Sigmoid colon (tissue), 7 donors: ENCODE data around the gene GRB10. TPM values are rescaled to one million over a fixed set of nuclear protein-coding genes. Genes with fewer than 3 reads are reported as not detected.
"Not testable (repeated sequence)": the region's sequence is repeated elsewhere in the genome, so short reads cannot be mapped to it uniquely, and the experiment has no call there.

ENCODE experiments used
- DNase-seq: peaks from one replicate; pipeline ENCODE4 v3.0.0-alpha.2; 2019
- H3K27ac ChIP-seq, 4 donors: fragments of 200-600 bp; sonication (generic); one replicate each; pipeline ENCODE4 v1.5.1; 2016 to 2019; ENCODE audit warnings: mild to moderate bottlenecking in 1 of 4
- H3K27me3 ChIP-seq, 3 donors: fragments of 200-600 bp; sonication (generic); one replicate each; pipeline ENCODE4 v1.5.1; 2019; ENCODE audit warnings: mild to moderate bottlenecking in 1 of 3
- H3K36me3 ChIP-seq, 4 donors: fragments of 200-600 bp; sonication (generic); one replicate each; pipeline ENCODE4 v1.5.1; 2016 to 2019
- H3K4me1 ChIP-seq, 4 donors: fragments of 200-600 bp; sonication (generic); one replicate each; pipeline ENCODE4 v1.5.1; 2017 to 2019
- H3K4me3 ChIP-seq, 4 donors: fragments of 200-600 bp; sonication (generic); one replicate each; pipeline ENCODE4 v1.5.1; 2017 to 2019; ENCODE audit warnings: mild to moderate bottlenecking in 2 of 4, moderate library complexity in 1 of 4
- H3K9me3 ChIP-seq, 4 donors: fragments of 200-600 bp in 3 of 4; sonication (generic) in 3 of 4; one replicate each; pipeline versions ENCODE4 v1.5.1 to v1.6.1; 2013 to 2019
- CTCF ChIP-seq, 4 experiments: fragments of 450-650 bp in 3 of 4; fragments of 200-600 bp in 1 of 4; IDR thresholded peaks; one replicate each; pipeline ENCODE4 v1.5.1; 2016 to 2019; ENCODE audit warnings: antibody characterized with exemption in 4 of 4, mild to moderate bottlenecking in 3 of 4, moderate library complexity in 2 of 4
- EP300 ChIP-seq, 4 donors: sonication (generic); formaldehyde crosslinking; IDR thresholded peaks; one replicate each; pipeline ENCODE4 v1.6.1; 2017; ENCODE audit warnings: antibody characterized with exemption in 4 of 4
- POLR2A ChIP-seq, 2 donors: fragments of 450-650 bp; IDR thresholded peaks; one replicate each; pipeline ENCODE4 v1.6.1; 2016; ENCODE audit warnings: antibody characterized with exemption in 2 of 2, mild to moderate bottlenecking in 2 of 2, moderate library complexity in 2 of 2
- POLR2AphosphoS5 ChIP-seq, 4 donors: sonication (generic); formaldehyde crosslinking; IDR thresholded peaks; one replicate each; pipeline ENCODE4 v1.6.1; 2017; ENCODE audit warnings: antibody characterized with exemption in 4 of 4
- WGBS, 2 donors: extraction: QIAGEN DNeasy Blood & Tissue Kit; methylation state at CpG; one replicate each; pipeline ENCODE4 v1.1.7; 2013; 5-methylcytosine and 5-hydroxymethylcytosine counted together
- intact Hi-C: fragments of 100-400 bp; cut with DNase I; formaldehyde crosslinking; loops from one replicate; pipeline ENCODE4 v1.15.1; 2023
- polyA plus RNA-seq, 3 donors: library from polyadenylated mRNA; stranded (reverse); fragments of 200-250 nt; gene quantifications; one replicate each; pipeline ENCODE4 v1.2.3, GENCODE V29; 2013
- total RNA-seq, 4 donors: library from RNA; depleted of rRNA; stranded (reverse); fragments of >200 nt; gene quantifications; one replicate each; pipeline ENCODE4 v1.1.0, GENCODE V29; 2016
- donor health status: healthy with polysubstance abuse.
- donor health status: Bipolar disorder and iron deficiency.
- donor health status: healthy.

GRB10 gene
- total and polyA plus RNA-seq, 7 donors, result 2.1 to 83.6 (median 49.2) TPM

GRCh38 chr7:50743016-50743415 is 39.7 kb downstream of the GRB10 start:
- peaks cover 0 to 13% (median 0%) of the 10 kb centered on the region in 4 donors for H3K36me3 ChIP-seq
- intact Hi-C loops, result no loop called here
- H3K9me3 ChIP-seq, result no peaks in the 10 kb centered on the region
- no peaks in the 10 kb centered on the region for H3K27me3 ChIP-seq
- no peak for DNase-seq
- H3K4me3 ChIP-seq, result no peak overlapping the region
- H3K4me1 ChIP-seq, result peaks cover 0 to 26% (median 8%) of the 10 kb centered on the region in 4 donors
- 89 to 93% methylated on average over 2 of the region's 2 CpGs for WGBS, 2 donors
- no peak overlapping the region for H3K27ac ChIP-seq
- TF ChIP-seq CTCF (IDR thresholded peaks at IDR 0.05), result no peak
- no peak for TF ChIP-seq POLR2AphosphoS5 (IDR thresholded peaks at IDR 0.05)
- TF ChIP-seq EP300 (IDR thresholded peaks at IDR 0.05), result no peak
- TF ChIP-seq POLR2A (IDR thresholded peaks at IDR 0.05), result no peak

GRCh38 chr7:50742401-50742800 is 40.3 kb downstream of the GRB10 start:
- no peak overlapping the region for H3K27ac ChIP-seq
- no peak for DNase-seq
- peaks cover 0 to 26% (median 8%) of the 10 kb centered on the region in 4 donors for H3K4me1 ChIP-seq
- no peaks in the 10 kb centered on the region for H3K9me3 ChIP-seq
- no peaks in the 10 kb centered on the region for H3K27me3 ChIP-seq
- WGBS, 2 donors, result 91 to 94% methylated on average over 4 of the region's 4 CpGs
- H3K4me3 ChIP-seq, result no peak overlapping the region
- peaks cover 0 to 7% (median 0%) of the 10 kb centered on the region in 4 donors for H3K36me3 ChIP-seq
- TF ChIP-seq POLR2A (IDR thresholded peaks at IDR 0.05) (no peak), POLR2AphosphoS5 (IDR thresholded peaks at IDR 0.05) (no peak), CTCF (IDR thresholded peaks at IDR 0.05) (no peak), EP300 (IDR thresholded peaks at IDR 0.05) (no peak)
- intact Hi-C loops, result no loop called here

- Histone ChIP-seq H3K27ac (no peak overlapping the region), H3K4me3 (no peak overlapping the region), H3K36me3 (peaks cover 0 to 7% (median 0%) of the 10 kb centered on the region in 4 donors), H3K4me1 (peaks cover 0 to 24% (median 8%) of the 10 kb centered on the region in 4 donors), H3K27me3 (no peaks in the 10 kb centered on the region), H3K9me3 (no peaks in the 10 kb centered on the region)
- 60 to 86% methylated on average over 7 of the region's 7 CpGs for WGBS, 2 donors
- TF ChIP-seq POLR2AphosphoS5 (IDR thresholded peaks at IDR 0.05) (no peak), EP300 (IDR thresholded peaks at IDR 0.05) (no peak), POLR2A (IDR thresholded peaks at IDR 0.05) (no peak), CTCF (IDR thresholded peaks at IDR 0.05) (no peak)
- DNase-seq, result no peak
- intact Hi-C loops, result no loop called here
Measured at GRCh38 chr7:50739744-50740435, 42.8 kb downstream of the GRB10 start.

GRCh38 chr7:50738932-50739331 is 43.8 kb downstream of the GRB10 start:
- 7 to 47% methylated on average over 3 of the region's 3 CpGs for WGBS, 2 donors
- Histone ChIP-seq H3K27ac (no peak overlapping the region), H3K9me3 (no peaks in the 10 kb centered on the region)

GRCh38 chr7:50735836-50736235 is 46.9 kb downstream of the GRB10 start:
- H3K4me3 ChIP-seq, H3K36me3 ChIP-seq, H3K27me3 ChIP-seq, DNase-seq, H3K27ac ChIP-seq, intact Hi-C loops, H3K9me3 ChIP-seq: not testable (repeated sequence)
- 95 to 96% methylated on average over 8 of the region's 8 CpGs for WGBS, 2 donors
- H3K4me1 ChIP-seq, result peaks cover 0 to 30% (median 24%) of the 10 kb centered on the region in 4 donors

More at GRCh38 chr7:50738932-50739331, 43.8 kb downstream of the GRB10 start:
- peaks cover 0 to 22% (median 11%) of the 10 kb centered on the region in 4 donors for H3K4me1 ChIP-seq
- DNase-seq, result no peak
- no peak overlapping the region for H3K4me3 ChIP-seq
- intact Hi-C loops, result no loop called here
- no peak for TF ChIP-seq EP300 (IDR thresholded peaks at IDR 0.05)
- no peak for TF ChIP-seq CTCF (IDR thresholded peaks at IDR 0.05)
- TF ChIP-seq POLR2AphosphoS5 (IDR thresholded peaks at IDR 0.05), result no peak
- no peak for TF ChIP-seq POLR2A (IDR thresholded peaks at IDR 0.05)
- H3K27me3 ChIP-seq, result no peaks in the 10 kb centered on the region
- peaks cover 0 to 2% (median 0%) of the 10 kb centered on the region in 4 donors for H3K36me3 ChIP-seq
